ENCODE results near the gene DDI2. TPM values are rescaled to one million over a fixed set of nuclear protein-coding genes. Genes with fewer than 3 reads are reported as not detected.

DDI2 gene
- total RNA-seq = 8.0 and 9.1 TPM in 2 replicates

DNA sequence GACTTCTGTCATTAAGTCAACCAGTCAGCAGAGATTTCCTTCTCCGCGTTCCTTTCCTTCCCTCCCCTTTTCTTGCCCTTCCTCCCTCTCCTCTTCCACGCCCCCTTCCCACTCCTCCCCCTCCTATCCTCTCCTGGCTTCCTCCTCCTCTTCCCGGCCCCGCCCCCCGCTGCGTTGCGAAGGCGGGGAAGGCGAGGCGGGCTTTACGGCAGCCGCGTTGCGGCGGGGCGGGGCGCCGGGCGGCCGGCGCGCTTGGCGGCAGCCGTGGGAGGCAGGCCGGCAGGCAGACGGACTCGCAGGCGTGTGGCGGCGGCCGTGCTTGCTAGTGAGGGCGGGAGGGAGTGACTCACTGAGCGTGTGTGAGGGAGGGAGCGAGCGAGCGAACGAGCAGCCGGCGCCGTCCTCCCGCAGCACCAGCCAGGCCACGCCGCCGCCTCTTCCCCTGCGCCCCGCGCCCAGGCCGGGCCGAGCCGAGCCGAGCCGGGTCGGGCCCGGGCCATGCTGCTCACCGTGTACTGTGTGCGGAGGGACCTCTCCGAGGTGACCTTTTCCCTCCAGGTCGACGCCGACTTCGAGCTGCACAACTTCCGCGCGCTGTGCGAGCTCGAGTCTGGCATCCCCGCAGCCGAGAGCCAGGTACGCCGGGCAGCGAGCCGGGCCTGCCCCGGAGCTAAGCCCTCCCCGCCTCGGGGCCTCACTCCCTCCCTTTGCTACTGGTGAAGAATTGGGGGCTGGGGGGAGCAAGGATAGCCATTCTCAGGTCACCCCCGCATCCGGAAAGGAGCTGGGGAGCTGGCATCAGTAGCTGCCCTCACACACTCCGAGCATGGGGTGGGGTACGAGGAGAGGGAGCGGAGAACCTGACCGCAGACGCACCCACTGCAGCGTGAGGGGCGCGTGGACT, at the start of gene DDI2:
Gene DDI2, plus strand, starts transcription at position 286 of the 904 bp plus-strand sequence. Its CDS starts 213 bp downstream, at position 499.

GRCh38 chr1:15584489-15585363, 32.5 kb upstream of the DDI2 start, which contains the start of gene AGMAT:
Gene AGMAT, minus strand, starts transcription at chr1:15585051. Its CDS starts 84 bp downstream, at chr1:15584967.

DNA sequence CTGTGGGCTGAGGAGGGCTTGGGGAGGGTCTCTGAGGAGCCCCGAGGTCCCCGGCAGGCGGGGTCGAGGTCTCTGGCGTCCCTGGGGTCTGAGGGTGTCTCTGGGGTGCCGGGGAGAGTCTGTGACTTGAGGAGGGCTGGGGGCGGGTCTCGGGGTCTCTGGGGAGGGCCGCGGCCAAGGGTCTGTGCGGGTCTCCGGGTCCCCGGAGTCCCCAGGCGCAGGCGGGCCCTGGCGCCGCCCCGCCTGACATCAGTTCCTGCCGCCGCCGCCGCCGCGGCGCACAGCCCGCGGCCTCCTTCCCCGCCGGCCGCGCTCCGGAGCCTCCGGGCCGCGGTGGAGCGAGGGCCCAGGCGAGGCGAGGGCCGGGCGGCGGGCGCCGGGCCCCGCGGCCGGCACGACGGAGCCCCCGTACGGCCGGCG, 66.8 kb downstream of the DDI2 start, which contains the start of gene PLEKHM2:
Gene PLEKHM2, plus strand, starts transcription at position 279 of the 420 bp plus-strand sequence. CDS start 239 bp downstream, outside the sequence.

Other genes starting within 250 kb of the DDI2 start
- 8.8 and 26.5 TPM in 2 replicates for gene EFHD2, start 207.6 kb upstream of the DDI2 start, total RNA-seq
- gene CTRC, start 179.0 kb upstream of the DDI2 start, total RNA-seq = under 0.01 TPM in 1 of 2 replicates, not detected in the other
- not detected in 2 replicates for gene CELA2A, start 160.7 kb upstream of the DDI2 start, total RNA-seq
- not detected in 2 replicates for gene CELA2B, start 141.4 kb upstream of the DDI2 start, total RNA-seq
- gene CASP9, start 93.2 kb upstream of the DDI2 start, total RNA-seq = 5.4 and 6.3 TPM in 2 replicates
- gene DNAJC16, start 90.6 kb upstream of the DDI2 start, total RNA-seq = 7.9 and 8.4 TPM in 2 replicates
- gene AGMAT, start 32.4 kb upstream of the DDI2 start, total RNA-seq = 0.26 and 0.79 TPM in 2 replicates
- gene PLEKHM2, start 66.9 kb downstream of the DDI2 start, total RNA-seq = 67.1 and 90.9 TPM in 2 replicates
- gene SLC25A34, start 118.8 kb downstream of the DDI2 start, total RNA-seq = 0.16 and 0.52 TPM in 2 replicates
- gene TMEM82, start 125.0 kb downstream of the DDI2 start, total RNA-seq = not detected in 2 replicates
- 10.7 and 11.8 TPM in 2 replicates for gene FBLIM1, start 141.3 kb downstream of the DDI2 start, total RNA-seq
- gene UQCRHL, start 190.2 kb downstream of the DDI2 start, total RNA-seq = 14.8 and 15.3 TPM in 2 replicates
- 6.8 and 8.6 TPM in 2 replicates for gene SPEN, start 230.2 kb downstream of the DDI2 start, total RNA-seq

All from bronchial smooth muscle cell (primary cell).